ENCODE measurements around the gene TMX2.

TMX2 gene

DNA sequence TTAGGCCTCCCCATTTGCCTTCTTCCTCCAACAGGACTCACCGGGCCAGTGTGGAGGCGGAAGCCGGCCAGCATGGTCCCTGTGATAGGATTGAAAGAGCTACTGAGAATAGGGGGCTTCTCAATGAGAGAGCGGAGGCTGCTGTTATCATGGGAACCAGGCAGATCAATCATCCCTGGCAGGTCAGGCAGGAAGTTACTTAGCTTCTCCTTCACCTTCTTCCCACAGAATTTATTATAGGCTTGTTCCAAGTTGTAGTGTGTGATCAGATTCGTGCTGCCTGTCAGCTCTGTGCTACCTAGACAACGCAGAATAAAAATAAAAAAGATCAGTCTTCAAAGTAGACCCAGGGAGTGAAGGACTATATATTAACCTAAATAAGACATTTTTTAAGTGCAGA lies 7.5 kb upstream of the TMX2 start:
- TF ChIP-seq CTCF (IDR thresholded peaks at IDR 0.05): no peak

- no peak for TF ChIP-seq CTCF (IDR thresholded peaks at IDR 0.05)
These were observed 2.5 kb upstream of the TMX2 start for GRCh38 chr11:57709802-57710367.

DNA sequence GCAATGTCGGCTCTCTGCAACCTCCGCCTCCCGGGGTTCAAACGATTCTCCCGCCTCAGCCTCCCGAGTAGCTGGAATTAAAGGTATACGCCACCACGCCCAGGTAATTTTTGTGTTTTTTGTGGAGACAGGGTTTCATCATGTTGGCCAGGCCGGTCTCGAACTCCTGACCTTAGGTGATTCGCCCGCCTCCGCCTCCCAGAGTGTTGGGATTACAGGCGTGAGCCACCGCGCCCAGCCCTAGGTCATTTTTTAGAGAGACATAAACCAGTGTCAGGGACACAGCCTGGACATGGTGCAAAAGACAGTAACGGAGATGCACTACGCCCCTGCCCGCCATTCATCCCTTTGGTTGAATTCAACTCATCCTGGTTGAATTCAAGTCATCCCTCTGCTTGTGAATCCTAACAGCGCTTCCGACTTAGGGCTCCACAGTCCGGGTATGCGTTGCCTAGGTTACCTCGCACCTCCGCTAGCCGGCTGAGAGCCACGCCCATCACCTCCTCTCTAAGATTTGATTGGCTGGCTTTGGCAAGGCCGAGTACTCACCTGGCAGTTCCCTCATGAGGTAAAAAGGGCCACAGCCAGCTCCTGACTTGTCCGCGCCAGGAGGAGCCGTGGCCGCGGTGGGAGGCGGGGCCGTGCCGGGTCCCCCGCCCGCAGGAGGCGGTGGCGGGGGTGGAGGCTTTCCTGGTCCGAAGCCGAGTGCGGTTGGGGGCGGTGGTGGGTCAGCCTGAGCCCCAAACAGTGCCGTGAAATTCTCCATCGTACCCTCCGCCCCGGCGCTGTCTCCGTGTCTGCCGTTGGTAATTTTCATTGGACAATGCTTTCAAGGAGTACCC lies 758 bp upstream of the TMX2 start, which contains the start of gene MED19:
Gene MED19, minus strand, starts transcription at position 802 of the 842 bp plus-strand sequence. Its CDS starts 36 bp downstream, at position 766.
- no peak for TF ChIP-seq CTCF (IDR thresholded peaks at IDR 0.05)

DNA sequence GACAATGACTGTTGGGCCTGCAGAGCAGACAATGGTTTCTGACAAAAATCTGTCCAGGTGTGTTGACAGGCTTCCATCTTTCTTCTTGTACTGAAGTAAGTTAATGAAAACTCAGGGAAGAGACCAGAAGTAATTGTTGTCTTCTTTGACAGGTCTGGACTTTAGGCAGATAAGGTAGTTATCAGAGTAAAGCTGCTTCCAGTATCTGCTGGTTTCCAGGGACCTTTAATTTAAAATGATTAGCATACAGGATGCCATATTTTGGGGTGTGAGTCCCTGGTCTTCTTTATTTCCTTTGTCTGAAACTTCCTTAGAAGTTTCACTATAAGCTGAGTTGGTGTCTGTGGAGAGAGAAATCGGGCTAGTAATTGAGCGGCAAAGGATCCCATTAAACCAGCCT lies 1.4 kb downstream of the TMX2 start:
- no peak for TF ChIP-seq CTCF (IDR thresholded peaks at IDR 0.05)

- no peak for TF ChIP-seq CTCF (IDR thresholded peaks at IDR 0.05)
These were observed 14.8 kb downstream of the TMX2 start for GRCh38 chr11:57727185-57727584.

DNA sequence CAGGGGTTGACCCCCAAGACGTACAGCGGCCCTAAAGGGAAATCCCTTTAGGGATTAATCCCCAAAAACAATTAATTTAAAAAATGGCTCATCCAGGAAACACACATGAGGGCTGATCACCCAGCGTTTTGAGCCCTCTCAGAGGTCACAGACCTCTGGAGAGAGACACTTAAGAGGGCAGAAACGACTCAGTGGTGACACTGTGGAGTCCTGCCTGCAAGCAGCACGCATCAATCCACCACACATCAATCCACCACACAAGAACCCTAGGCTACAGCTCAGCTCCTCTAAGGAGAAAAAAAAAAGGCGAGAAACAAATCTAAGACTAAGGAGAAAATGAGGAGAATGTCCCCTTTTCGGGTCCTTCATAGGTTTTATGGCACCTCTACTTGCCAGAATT lies 16.4 kb downstream of the TMX2 start:
- no peak for TF ChIP-seq CTCF (IDR thresholded peaks at IDR 0.05)

DNA sequence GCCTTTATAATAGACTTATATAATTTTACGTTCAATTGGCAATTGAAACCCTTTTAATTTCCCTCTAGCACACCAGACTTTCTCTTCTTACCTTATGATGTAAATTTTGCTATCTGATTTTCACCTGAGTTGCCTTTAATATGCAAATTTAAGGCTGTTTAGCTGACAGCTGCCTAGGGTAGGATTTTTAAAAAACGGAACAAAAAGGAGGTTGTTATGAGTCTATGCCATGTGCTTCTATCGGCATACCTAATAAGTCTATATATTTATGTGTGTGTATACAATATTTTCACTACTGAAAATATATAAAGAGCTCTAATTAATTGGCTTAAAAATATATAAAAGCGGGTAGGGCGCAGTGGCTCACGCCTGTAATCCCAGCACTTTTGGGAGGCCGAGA lies 17.1 kb downstream of the TMX2 start:
- no peak for TF ChIP-seq CTCF (IDR thresholded peaks at IDR 0.05)
